Measurements from ENCODE around the gene ARID4B.
"Not testable (repeated sequence)": the region's sequence is repeated elsewhere in the genome, so short reads cannot be mapped to it uniquely, and the experiment has no call there.

ARID4B gene, protein sequence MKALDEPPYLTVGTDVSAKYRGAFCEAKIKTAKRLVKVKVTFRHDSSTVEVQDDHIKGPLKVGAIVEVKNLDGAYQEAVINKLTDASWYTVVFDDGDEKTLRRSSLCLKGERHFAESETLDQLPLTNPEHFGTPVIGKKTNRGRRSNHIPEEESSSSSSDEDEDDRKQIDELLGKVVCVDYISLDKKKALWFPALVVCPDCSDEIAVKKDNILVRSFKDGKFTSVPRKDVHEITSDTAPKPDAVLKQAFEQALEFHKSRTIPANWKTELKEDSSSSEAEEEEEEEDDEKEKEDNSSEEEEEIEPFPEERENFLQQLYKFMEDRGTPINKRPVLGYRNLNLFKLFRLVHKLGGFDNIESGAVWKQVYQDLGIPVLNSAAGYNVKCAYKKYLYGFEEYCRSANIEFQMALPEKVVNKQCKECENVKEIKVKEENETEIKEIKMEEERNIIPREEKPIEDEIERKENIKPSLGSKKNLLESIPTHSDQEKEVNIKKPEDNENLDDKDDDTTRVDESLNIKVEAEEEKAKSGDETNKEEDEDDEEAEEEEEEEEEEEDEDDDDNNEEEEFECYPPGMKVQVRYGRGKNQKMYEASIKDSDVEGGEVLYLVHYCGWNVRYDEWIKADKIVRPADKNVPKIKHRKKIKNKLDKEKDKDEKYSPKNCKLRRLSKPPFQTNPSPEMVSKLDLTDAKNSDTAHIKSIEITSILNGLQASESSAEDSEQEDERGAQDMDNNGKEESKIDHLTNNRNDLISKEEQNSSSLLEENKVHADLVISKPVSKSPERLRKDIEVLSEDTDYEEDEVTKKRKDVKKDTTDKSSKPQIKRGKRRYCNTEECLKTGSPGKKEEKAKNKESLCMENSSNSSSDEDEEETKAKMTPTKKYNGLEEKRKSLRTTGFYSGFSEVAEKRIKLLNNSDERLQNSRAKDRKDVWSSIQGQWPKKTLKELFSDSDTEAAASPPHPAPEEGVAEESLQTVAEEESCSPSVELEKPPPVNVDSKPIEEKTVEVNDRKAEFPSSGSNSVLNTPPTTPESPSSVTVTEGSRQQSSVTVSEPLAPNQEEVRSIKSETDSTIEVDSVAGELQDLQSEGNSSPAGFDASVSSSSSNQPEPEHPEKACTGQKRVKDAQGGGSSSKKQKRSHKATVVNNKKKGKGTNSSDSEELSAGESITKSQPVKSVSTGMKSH (N-terminal part only)

DNA sequence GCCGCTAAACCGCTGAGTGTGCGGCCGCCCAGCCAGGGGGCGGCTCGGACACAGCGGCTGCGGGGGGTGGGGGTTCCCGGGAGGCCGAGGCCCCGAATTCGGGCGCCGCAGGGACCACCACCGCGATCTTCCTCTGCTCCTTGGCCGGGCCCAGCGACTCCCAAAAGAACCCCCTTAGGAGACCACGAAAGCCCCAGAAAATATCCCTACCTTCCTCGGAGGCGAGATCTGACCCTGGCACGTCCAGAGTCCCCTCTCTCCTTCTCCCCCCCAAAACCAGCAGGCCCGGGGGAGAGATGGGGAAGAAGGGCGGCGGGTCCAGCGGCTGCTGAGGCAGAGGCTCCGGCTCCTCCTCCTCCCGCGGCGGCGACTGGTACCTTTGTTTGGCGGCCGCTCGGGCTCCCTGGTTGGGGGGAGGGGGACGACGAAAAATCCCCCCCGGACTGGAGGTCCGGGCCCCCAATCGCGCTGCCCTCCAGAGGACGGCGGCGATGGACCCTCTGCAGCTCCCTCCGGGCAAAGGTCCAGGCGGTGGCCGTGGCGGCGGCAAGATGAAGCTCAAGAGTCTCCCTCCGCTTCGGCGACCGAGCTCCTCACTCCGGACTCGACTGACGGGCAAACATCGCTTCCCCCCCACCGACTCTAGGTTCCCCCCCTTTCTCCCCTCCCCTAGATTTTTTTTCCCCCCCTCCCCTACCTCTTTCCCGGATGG, at the start of gene ARID4B:
Gene ARID4B, minus strand, starts transcription at position 621 of the 712 bp plus-strand sequence. CDS start 1,260 bp downstream, outside the sequence.
- FAIRE-seq = no peak
- no peak for DNase-seq (ENCODE audit: insufficient read length, low spot score)

DNA sequence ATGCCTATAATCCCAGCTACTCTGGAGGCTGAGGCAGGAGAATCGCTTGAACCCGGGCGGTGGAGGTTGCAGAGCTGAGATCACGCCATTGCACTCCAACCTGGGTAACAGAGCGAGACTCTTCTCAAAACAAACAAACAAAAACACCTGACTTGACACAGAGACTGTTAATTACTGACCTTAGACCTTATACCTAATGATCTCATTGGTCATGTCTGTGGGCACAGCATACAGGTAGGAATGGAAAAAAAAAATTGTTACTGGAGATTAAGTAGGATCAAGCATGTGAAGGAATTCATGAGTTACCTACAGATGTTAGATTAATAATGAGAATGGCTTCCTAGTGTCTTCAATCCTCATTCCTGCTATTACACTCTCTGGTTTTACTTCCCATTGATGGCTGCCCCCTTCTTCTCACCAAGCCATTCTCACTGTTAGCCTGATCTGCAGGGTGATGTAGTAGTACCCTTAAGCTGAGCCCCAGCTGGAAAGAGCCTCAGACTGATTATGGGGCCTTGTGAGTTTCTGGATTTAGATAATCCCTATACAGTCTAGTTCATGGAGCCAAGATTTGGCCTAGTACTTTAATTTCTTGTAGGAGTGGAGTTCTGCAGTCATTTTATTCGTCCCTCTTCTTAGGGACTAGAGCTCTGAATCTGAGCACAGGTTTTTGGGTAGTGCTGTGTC, 48.1 kb upstream of the ARID4B start:
- DNase-seq (ENCODE audit: insufficient read length, low spot score) (no peak), FAIRE-seq (no peak)

DNA sequence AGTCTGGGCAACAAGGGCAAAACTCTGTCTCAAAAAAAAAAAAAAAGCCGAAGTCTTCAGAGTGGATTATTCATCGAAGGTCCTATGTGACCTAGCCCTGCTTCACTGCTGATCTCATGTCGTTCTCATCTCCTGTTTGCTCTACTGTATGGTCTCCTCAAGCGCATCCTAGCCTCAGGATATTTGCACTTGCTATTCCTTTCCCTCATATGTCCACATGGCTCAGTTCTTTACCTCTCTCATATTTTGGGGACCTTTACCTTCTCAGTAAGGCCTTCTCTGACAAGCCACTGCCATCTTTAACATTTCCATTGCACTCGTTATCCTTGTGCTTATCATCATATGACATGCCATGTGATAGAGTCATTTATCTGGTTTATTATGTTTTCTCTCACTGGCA, 41.8 kb upstream of the ARID4B start:
- no peak for FAIRE-seq
- no peak for DNase-seq (ENCODE audit: insufficient read length, low spot score)

DNA sequence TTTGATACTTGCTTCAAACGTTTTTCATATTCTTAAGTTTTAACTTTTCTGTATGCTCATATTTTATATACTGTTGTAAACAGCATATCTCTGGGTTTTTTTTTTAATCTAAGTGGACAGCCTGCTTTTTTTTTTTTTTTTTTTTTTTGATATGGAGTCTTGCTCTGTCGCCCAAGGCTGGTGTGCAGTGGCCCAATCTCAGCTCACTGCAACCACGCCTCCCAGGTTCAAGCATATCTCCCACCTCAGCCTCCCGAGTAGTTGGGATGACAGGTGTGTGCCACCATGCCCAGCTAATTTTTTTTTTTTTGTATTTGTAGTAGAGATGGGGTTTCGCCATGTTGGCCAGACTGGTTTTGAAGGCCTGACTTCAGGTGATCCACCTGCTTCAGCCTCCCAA, 40.4 kb upstream of the ARID4B start:
- DNase-seq (ENCODE audit: insufficient read length, low spot score) = no peak
- no peak for FAIRE-seq

DNA sequence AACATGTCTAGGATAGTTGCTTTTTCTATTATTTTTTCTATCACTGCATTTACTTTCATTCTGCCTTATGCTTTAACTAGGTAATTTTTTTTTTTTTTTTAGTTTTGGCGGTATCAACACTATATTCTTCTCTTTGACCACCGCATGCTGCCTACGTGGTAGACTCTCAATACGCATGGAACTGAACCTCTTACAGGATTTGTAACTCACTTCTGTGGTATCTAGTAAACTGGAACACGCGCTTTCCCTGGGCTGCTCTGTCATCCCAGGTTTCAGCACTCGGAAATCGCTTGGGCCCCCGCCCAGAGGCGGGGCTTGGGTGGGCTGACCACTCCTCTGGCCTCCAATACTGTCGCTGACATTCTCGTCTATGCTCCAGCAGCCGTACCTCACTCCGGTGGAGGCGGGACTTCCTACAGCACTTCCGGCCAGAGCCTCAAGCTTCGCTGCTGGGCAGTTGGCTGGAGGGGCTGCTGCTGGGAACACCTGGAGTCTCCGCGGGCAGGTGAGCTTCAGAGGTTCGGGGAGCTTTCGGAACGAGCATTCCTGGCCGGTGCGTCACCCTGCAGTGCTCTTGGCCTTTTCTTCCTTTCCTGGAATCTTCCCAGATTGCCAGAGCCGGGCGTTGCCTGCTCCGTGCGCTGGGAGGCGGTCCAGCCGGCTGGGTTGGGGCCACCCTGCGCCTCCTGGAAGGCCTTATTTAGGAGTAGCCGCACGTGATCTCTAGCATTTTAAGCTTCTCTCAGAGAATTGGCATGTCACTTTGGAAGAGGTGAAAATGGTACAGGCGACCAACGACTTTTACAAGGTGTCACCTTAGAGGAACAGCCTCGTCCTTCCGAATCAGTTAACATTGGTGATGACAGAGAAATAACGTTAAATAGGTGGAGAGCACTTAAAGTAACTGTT, 39.3 kb upstream of the ARID4B start, which contains the start of gene TBCE:
Gene TBCE, plus strand, starts transcription at position 428 of the 909 bp plus-strand sequence. CDS start 12,623 bp downstream, outside the sequence.
- FAIRE-seq = peak; percentile 62

DNA sequence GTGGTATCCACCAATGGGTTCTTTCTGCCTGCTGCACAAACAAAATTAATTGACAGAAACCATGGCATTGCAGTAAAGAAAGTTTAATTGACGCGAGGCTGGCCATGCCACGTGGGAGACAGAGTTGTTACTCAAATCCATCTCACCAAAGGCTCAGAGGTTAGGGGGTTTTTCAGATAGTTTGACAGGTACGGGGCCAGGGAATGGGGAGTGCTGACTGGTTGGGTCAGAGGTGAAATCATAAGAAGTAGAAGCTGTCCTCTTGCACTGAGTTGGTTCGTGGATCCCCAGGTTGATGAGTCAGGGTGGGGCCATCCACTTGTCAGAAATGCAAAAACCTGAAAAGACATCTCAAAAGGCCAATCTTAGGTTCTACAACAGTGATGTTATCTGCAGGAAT, 38.3 kb upstream of the ARID4B start:
- DNase-seq (ENCODE audit: insufficient read length, low spot score) (no peak), FAIRE-seq (no peak)

More for the DNA sequence above, 39.3 kb upstream of the ARID4B start, which contains the start of gene TBCE:
- peak; percentile 99 for DNase-seq (ENCODE audit: insufficient read length, low spot score)

DNA sequence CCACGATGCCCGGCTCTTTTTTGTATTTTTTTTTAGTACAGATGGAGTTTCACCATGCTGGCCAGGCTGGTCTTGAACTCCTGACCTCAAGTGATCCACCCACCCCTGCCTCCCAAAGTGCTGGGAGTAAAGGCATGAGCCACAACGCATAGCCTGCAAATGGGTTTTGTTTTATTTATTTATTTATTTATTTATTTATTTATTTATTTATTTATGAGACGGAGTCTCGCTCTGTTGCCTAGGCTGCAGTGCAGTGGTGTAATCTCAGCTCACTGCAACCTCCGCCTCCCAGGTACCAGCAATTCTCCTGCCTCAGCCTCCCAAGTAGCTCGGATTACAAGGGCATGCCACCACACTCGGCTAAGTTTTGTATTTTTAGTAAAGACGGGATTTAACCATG, 36.2 kb upstream of the ARID4B start:
- FAIRE-seq; DNase-seq (ENCODE audit: insufficient read length, low spot score): not testable (repeated sequence)

DNA sequence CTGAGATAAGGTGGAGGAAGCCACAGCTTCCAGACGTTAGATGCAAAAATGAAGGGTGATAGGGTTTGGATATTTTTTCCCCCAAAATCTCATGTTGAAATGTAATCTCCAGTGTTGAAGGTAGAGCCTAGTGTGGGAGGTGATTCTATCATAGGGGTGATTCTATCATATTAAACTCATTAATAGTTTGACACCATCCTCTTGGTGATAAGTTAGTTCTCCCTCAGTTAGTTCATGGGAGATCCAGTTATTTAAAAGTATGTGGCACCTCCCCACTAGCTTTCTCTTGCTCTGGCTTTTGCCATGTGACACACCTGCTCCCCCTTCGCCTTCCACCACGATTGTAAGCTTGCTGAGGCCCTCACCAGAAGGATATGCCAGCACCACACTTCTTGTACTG, 30.9 kb upstream of the ARID4B start:
- DNase-seq (ENCODE audit: insufficient read length, low spot score) = no peak
- no peak for FAIRE-seq

DNA sequence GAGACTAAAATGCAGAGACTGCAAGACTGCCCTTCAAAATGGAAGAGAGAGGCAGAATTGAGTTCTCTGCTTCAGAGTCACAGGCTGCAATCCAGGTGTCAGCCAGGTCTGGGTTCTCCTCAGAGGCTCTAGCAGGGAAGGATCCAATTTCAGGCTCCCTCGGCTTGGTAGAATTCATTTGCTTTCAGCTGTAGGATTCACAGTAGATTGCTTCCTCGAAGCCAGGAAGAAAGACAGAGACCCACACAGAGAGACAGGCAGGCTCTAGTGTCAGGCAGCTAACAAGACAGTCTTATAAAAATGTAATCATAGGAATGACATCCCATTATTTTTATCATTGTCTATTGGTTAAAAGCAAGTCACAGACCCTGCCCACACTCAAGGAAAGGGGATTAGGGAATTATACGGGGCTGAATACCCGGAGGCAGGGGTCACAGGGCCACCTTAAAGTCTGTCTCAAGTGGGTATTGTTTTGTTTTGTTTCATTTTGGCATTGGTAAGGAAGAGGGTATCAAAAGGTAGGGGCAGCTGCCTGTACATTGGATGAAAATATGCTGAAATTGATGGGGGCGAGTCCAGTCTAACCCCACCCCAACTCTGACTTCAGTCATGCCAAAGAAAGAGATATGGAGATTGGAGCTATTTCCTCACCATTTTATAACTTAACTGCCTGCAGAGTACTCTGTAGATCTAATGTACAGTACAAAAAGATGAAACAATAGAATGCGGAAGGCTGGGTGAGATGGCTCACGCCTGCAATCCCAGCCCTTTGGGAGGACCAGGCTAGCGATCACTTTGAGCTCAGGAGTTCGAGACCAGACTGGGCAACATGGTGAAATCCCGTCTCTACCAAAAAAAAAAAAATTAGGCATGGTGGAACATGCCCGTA, 29.8 kb upstream of the ARID4B start:
- FAIRE-seq (no peak), DNase-seq (ENCODE audit: insufficient read length, low spot score) (no peak)

DNA sequence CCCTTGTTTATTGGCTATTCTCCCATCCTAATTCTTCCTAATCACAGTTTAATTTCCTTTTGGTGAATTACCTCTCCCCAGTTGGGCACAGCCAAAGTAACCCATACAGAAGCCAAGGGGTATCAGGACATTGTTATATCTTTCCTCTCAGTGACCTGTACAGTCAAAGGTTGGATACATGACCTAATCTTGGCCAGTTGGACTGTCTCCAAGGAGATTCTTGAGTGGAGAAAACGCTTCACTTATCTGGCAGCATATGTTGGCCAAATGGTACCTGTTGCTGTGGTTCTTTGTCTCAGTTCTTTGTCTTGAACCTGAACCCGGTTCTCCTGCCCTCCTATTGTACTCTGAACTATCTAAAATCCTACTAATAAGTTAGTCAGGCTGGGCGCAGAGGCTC, 23.9 kb upstream of the ARID4B start:
- FAIRE-seq = no peak
- DNase-seq (ENCODE audit: insufficient read length, low spot score) = no peak

DNA sequence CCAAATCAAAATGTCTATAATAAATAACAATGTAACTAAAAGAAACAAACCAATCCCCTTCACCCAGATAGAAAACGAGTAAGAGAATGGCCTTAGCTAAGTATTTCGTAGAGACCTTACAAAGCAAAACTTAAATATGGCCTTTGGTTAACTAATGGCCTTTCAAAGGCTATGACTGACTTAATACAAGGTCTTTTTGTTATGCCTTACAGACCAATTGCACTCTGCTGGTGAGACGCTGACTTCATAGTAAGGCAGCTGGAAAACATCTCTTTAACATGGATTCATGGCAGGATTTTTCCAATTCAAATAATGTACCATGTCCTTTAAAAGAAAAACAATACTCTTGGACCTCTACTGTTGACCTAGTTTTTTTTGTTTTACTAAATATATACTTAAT, 23.5 kb upstream of the ARID4B start:
- DNase-seq (ENCODE audit: insufficient read length, low spot score) (no peak), FAIRE-seq (no peak)

DNA sequence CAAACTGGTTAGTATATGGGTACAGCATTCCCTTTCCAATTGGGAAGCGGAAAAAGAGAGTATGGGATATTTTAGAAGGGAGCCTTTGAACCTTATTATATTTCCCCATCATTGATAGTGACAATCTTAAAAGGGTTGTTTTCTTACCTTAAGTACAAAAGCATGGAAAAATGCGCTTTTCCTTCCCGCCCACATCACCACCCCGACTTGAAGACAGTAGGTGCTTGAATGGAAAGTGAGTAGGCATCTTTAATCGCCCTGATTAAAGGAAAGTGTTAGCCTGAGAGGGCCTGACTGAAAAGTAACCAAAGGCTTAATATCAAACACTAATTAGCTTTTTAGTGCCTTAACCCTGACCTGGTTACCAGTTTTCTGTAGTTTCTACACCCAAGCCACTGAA, 15.7 kb upstream of the ARID4B start:
- DNase-seq (ENCODE audit: insufficient read length, low spot score) (no peak), FAIRE-seq (no peak)

DNA sequence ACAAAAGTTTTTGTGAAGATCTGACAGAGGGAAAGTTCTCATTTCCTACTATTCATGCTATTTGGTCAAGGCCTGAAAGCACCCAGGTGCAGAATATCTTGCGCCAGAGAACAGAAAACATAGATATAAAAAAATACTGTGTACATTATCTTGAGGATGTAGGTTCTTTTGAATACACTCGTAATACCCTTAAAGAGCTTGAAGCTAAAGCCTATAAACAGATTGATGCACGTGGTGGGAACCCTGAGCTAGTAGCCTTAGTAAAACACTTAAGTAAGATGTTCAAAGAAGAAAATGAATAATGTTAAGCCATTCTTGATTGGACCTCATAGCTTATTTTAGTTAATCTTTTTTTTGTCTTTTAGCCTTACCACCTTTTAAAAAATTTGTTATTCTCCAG, 14.5 kb upstream of the ARID4B start:
- FAIRE-seq (no peak), DNase-seq (ENCODE audit: insufficient read length, low spot score) (no peak)

DNA sequence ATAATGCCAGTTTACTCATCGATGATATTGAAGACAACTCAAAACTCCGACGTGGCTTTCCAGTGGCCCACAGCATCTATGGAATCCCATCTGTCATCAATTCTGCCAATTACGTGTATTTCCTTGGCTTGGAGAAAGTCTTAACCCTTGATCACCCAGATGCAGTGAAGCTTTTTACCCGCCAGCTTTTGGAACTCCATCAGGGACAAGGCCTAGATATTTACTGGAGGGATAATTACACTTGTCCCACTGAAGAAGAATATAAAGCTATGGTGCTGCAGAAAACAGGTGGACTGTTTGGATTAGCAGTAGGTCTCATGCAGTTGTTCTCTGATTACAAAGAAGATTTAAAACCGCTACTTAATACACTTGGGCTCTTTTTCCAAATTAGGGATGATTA, 14.1 kb upstream of the ARID4B start:
- DNase-seq (ENCODE audit: insufficient read length, low spot score) = no peak
- no peak for FAIRE-seq

DNA sequence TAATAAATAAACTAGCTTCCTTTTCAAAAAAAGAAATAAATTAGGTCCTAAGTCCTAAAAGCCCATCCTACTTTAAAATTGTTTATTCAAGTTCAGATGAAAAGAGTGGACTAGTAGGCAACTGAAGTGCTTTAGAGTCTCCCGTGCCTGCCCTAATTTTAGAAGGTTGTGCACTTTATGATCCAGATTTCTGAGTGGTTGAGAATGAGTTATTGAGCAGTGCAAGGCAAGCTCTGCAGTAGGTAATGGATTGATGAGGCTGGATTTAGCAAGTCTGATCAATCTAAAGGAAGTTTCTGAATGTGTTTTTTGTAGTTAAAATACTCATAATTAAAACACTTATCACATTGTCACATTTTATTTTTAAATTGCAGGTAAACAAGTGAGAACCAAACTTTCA, 13.4 kb upstream of the ARID4B start:
- DNase-seq (ENCODE audit: insufficient read length, low spot score) = no peak
- FAIRE-seq = no peak

DNA sequence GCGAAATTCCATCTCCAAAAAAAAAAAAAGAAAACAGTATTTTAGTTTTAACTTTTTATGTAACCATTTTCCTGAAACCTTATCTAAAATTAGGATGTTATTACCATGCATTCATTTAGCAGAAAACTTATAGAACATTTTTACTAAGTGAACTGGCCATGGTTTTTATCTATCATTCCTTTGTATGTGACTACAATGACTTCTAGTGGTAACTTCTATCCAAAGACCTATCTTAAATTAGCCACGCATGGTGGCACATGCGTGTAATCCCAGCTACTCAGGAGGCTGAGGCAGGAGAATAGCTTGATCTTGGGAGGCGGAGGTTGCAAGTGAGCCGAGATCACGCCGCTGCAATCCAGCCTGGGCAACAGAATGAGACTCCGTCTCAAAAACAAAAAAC, 11.8 kb upstream of the ARID4B start:
- DNase-seq (ENCODE audit: insufficient read length, low spot score) (no peak), FAIRE-seq (no peak)

DNA sequence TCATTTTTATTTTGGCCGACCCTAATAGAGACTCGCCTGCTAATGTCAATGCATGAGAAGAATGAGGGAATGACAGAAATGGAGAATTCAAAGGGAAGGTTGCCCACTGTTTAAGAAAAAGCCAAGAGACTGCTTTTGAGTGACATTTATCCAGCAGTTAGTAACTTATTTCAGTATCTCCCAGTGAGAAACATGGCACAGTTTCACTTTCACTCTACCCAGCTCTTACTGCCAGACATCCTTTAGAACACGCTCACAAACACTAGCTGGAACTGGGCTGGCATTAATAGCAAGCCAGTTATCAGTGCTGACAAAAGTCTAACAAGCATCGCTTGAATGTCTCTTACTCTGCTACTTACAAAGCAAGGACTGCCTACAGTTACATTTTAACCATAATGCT, 8.9 kb upstream of the ARID4B start:
- no peak for DNase-seq (ENCODE audit: insufficient read length, low spot score)
- FAIRE-seq = no peak

DNA sequence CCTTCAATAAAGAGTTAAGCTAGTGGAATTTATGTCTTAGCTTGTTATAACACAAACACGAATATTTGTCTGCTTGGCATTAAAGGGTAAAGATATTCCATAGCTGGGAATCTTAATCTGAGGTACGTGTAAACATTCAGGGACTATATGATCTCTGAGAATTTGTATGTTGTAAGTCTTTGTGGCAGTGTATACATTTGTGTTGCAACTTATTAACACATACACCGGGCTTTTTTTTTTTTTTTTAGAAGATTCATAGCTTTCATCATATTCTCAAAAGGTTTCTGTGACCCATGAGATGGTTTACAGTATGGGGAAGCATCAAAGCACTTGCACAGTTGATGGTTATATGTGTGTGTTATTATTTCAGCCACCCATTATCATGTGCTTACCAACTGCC, 3.4 kb upstream of the ARID4B start:
- DNase-seq (ENCODE audit: insufficient read length, low spot score) (no peak), FAIRE-seq (no peak)
